ENCODE data around the gene NCOA1. TPM values are rescaled to one million over a fixed set of nuclear protein-coding genes. Genes with fewer than 3 reads are reported as not detected.

Gene NCOA1
- polyA plus RNA-seq, 1 of the 3 experiments (the other 2 are of a cell fraction) = 10.7 TPM

Small RNA genes within 50 kb of the gene (small RNA-seq; reads per million reads assigned to genes)
- gene RNA5SP88 = 0 to 133 (median 0) reads per million in 7 experiments
- gene RNU6-936P = 0 to 1.6 (median 0) reads per million in 7 experiments

Other genes starting within 250 kb of the NCOA1 start
- 11.9 TPM in 2 replicates for gene ITSN2, start 130.7 kb upstream of the NCOA1 start, polyA plus RNA-seq (2012; rRNA removed)